Gastrocnemius medialis (tissue), 4 donors: ENCODE data around the gene UNC13D.
A peak's percentile ranks its signal among the peaks of the same experiment; 100 is the strongest.

Source experiments
- POLR2A ChIP-seq, 2 donors: fragments of 450-650 bp; IDR thresholded peaks; one replicate each; pipeline ENCODE4 v1.6.1; 2017; ENCODE audit warnings: antibody characterized with exemption in 2 of 2, mild to moderate bottlenecking in 2 of 2, moderate library complexity in 2 of 2
- TF ChIP-seq, protein P1 (sequence below), 5 experiments: fragments of 450-650 bp in 3 of 5; fragments of 200-600 bp in 2 of 5; sonication (generic) in 2 of 5; IDR thresholded peaks in 4 of 5; conservative IDR thresholded peaks in 1 of 5; 1 replicate in 4 of 5; 2 replicates in 1 of 5; pipeline ENCODE4 v1.5.1; 2016 to 2019; ENCODE audit warnings: antibody characterized with exemption in 5 of 5, mild to moderate bottlenecking in 3 of 5, moderate library complexity in 3 of 5

DNA sequence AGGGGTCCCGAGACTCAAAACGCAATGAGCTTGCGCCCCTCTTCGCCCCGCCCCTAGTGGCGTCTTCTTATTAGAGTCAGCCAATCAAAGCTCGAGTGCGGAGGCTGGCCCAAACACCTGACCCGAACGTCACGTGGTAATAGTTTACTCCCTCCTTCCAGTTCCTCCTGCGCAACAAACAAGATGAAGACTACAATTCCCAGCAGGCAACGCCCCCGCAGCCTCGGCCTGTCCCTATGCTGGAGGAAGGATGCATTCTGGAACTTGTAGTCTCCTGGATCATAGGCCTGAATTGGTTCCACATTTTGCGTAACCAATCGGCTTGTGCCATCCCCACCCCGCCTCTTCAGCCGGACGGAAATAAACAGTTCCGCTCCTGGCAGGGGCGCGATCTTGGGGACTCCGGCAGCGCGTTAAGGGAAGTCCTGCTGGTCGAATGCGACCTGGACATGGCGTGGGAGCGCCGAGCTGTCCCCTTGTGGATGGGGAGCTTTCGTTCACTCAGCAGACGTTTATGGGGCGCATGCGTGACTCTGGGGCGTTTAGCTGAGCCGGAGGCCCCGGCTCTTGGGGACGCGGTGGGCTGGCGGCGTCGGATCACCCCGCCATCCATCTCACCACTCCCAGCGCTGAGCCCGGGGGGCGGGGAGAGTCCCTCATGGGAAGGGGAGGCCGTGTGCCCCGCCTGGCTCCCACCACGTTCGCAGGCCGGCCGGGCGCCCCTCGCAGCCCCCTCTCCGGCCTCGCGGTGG, 11.3 kb upstream of the UNC13D start, which contains the start of gene WBP2:
- TF ChIP-seq, protein P1, sequence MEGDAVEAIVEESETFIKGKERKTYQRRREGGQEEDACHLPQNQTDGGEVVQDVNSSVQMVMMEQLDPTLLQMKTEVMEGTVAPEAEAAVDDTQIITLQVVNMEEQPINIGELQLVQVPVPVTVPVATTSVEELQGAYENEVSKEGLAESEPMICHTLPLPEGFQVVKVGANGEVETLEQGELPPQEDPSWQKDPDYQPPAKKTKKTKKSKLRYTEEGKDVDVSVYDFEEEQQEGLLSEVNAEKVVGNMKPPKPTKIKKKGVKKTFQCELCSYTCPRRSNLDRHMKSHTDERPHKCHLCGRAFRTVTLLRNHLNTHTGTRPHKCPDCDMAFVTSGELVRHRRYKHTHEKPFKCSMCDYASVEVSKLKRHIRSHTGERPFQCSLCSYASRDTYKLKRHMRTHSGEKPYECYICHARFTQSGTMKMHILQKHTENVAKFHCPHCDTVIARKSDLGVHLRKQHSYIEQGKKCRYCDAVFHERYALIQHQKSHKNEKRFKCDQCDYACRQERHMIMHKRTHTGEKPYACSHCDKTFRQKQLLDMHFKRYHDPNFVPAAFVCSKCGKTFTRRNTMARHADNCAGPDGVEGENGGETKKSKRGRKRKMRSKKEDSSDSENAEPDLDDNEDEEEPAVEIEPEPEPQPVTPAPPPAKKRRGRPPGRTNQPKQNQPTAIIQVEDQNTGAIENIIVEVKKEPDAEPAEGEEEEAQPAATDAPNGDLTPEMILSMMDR (IDR thresholded peaks at IDR 0.05 in 4 of 5, conservative IDR thresholded peaks at IDR 0.05 in 1 of 5), result peak; percentile 54 to 79 (median 61)
- peak; percentile 96 to 100 for TF ChIP-seq POLR2A (IDR thresholded peaks at IDR 0.05)
